Osteoblast (primary cell): Measurements from ENCODE around the gene CPLANE1. TPM values are rescaled to one million over a fixed set of nuclear protein-coding genes. Genes with fewer than 3 reads are reported as not detected.
"Not testable (repeated sequence)": the region's sequence is repeated elsewhere in the genome, so short reads cannot be mapped to it uniquely, and the experiment has no call there.

ENCODE experiments used
- DNase-seq: peaks from one replicate; pipeline ENCODE4 v3.0.0; 2011; ENCODE audit warnings: low spot score, mixed read lengths; ENCODE audit not compliant: insufficient read length; ENCODE audit errors: missing footprints
- H2AFZ ChIP-seq: 2 replicates; pipeline ENCODE4 v1.6.0; 2011; ENCODE audit warnings: mild to moderate bottlenecking, low read length
- H3K27ac ChIP-seq: 2 replicates; pipeline ENCODE4 v1.5.1; 2011; ENCODE audit warnings: mild to moderate bottlenecking, low read depth, low read length, moderate library complexity
- H3K27me3 ChIP-seq: 2 replicates; pipeline ENCODE4 v1.6.0; 2012; ENCODE audit warnings: mild to moderate bottlenecking, control low read depth, inconsistent platforms, low read length, moderate library complexity; ENCODE audit not compliant: insufficient read depth
- H3K36me3 ChIP-seq: 2 replicates; pipeline ENCODE4 v1.5.1; 2011; ENCODE audit warnings: mild to moderate bottlenecking, low read length, control low read depth, moderate library complexity; ENCODE audit not compliant: insufficient read depth
- H3K4me1 ChIP-seq: 2 replicates; pipeline ENCODE4 v1.5.1; 2011; ENCODE audit warnings: mild to moderate bottlenecking, low read length, control low read depth, moderate library complexity; ENCODE audit not compliant: insufficient read depth
- H3K4me2 ChIP-seq: 2 replicates; pipeline ENCODE4 v1.6.0; 2011; ENCODE audit warnings: mild to moderate bottlenecking, low read length; ENCODE audit not compliant: insufficient read depth
- H3K4me3 ChIP-seq: fragments of 200-600 bp; sonication (generic); 3 replicates; pipeline ENCODE4 v1.5.1; 2012; ENCODE audit warnings: mild to moderate bottlenecking, low read length, inconsistent platforms; ENCODE audit not compliant: insufficient read depth
- H3K79me2 ChIP-seq: 2 replicates; pipeline ENCODE4 v1.6.0; 2012; ENCODE audit warnings: mild to moderate bottlenecking, low read length, control low read depth, inconsistent platforms; ENCODE audit not compliant: insufficient read depth
- H3K9me3 ChIP-seq: 2 replicates; pipeline ENCODE4 v1.5.1; 2011; ENCODE audit warnings: low read depth, low read length, control low read depth
- H4K20me1 ChIP-seq: 2 replicates; pipeline ENCODE4 v1.6.0; 2012; ENCODE audit warnings: mild to moderate bottlenecking, low read length, control low read depth; ENCODE audit not compliant: insufficient read depth
- CTCF ChIP-seq: IDR thresholded peaks from 2 replicates; pipeline ENCODE4 v1.5.1; 2011; ENCODE audit warnings: mild to moderate bottlenecking, low read depth, low read length, moderate library complexity; ENCODE audit errors: extremely low read depth
- total RNA-seq: library from RNA; depleted of rRNA; stranded (reverse); fragments of >200 nt; gene quantifications from 2 replicates; pipeline ENCODE4 v1.2.3, GENCODE V29; 2012

The CPLANE1 gene
- total RNA-seq, 1 donor: 52.1 TPM

DNA sequence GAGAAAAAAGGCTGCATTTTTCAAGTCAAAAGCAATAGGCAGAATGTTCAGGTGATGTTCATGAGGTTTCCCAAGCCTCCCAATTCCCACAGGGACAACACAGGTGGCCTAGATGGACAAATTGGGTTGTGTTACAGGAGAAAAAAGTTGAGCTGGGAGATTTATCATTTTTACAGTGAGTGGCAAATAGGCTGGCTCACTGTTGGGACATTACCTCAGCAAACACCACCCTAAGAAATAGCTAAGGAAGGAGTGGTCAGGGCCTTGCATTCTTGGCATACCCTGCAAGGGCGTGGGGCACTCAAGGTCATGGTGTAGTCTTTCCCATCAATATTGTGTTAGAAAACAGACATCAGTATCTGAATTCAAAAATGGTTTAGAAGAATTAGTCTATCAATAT is 23.3 kb upstream of the CPLANE1 start:
- Histone ChIP-seq H3K4me3 (no peak overlapping the region), H3K4me2 (no peak overlapping the region), H3K4me1 (no peaks in the 10 kb centered on the region), H3K27me3 (no peaks in the 10 kb centered on the region), H4K20me1 (no peaks in the 10 kb centered on the region), H3K79me2 (no peaks in the 10 kb centered on the region), H3K36me3 (no peaks in the 10 kb centered on the region), H3K27ac (no peak overlapping the region), H2AFZ (no peak overlapping the region), H3K9me3 (no peaks in the 10 kb centered on the region)
- no peak for DNase-seq
- no peak for TF ChIP-seq CTCF

GRCh38 chr5:37268100-37268499 is 18.9 kb upstream of the CPLANE1 start:
- H3K4me3 ChIP-seq, H3K79me2 ChIP-seq, DNase-seq, H3K27ac ChIP-seq, H4K20me1 ChIP-seq, H3K4me1 ChIP-seq, H3K4me2 ChIP-seq, H3K27me3 ChIP-seq, H3K36me3 ChIP-seq, H3K9me3 ChIP-seq, H2AFZ ChIP-seq: not testable (repeated sequence)

DNA sequence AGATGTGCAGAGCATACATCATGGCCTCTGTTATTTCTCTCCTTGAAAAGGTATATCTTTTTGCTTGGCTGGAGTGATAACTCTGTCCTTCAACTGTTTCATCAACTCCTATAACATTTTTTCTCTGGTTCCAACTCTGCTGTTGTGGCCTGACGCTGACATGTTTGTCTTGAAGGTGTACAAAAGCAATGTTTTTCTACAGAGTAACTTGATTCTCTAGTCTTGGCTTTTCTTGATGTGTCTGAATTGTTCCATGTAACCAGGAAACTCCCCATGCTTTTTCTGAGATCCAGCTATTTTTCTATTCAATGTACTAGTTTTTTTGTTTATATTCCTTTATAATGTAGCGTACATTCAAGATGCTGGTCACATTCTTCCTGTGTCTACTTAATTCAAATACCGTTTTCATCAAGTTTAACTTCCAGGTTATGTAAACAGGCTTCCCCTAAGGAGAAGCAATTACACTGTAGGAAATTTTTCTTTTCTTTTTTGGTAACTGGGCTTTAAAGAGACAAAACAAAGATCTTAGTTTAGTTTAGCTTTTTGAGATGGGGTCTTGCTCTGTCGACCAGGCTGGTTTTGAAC is 6.7 kb upstream of the CPLANE1 start:
- no peak for TF ChIP-seq CTCF
- no peak for DNase-seq
- no peaks in the 10 kb centered on the region for H3K4me1 ChIP-seq
- H4K20me1 ChIP-seq: no peaks in the 10 kb centered on the region
- no peaks in the 10 kb centered on the region for H3K79me2 ChIP-seq
- no peaks in the 10 kb centered on the region for H3K9me3 ChIP-seq
- H3K4me3 ChIP-seq: no peak overlapping the region
- no peaks in the 10 kb centered on the region for H3K27me3 ChIP-seq
- H3K4me2 ChIP-seq: no peak overlapping the region
- H3K36me3 ChIP-seq: no peaks in the 10 kb centered on the region
- no peak overlapping the region for H3K27ac ChIP-seq
- H2AFZ ChIP-seq: no peak overlapping the region

DNA sequence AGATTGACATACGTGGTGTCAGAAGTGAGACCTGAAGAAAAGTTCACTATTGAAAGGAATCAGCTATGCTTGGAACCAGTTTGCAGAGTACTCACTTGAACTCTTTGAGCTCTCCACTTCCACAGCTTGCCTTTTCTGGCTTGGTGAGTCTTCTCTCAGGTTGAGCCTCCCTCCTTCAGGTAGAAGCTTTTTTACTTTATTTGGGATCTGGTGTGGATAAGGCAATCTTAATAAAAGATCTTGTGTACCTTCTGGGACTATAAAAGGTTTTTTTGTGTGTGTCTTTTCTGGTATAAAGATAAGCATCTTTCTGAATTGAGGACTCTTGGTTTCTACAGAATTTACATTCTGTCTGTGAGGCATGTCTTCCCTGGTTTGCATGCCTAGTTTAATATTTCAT is 5.4 kb upstream of the CPLANE1 start:
- Histone ChIP-seq H2AFZ (no peak overlapping the region), H3K4me1 (peaks cover 3% of the 10 kb centered on the region), H3K9me3 (no peaks in the 10 kb centered on the region), H3K4me3 (no peak overlapping the region), H3K27me3 (no peaks in the 10 kb centered on the region), H3K79me2 (no peaks in the 10 kb centered on the region), H3K27ac (no peak overlapping the region), H4K20me1 (no peaks in the 10 kb centered on the region), H3K36me3 (no peaks in the 10 kb centered on the region), H3K4me2 (no peak overlapping the region)
- TF ChIP-seq CTCF: no peak
- DNase-seq: no peak
